Kidney epithelial cell (primary cell): ENCODE results near the gene STPG2. TPM values are rescaled to one million over a fixed set of nuclear protein-coding genes. Genes with fewer than 3 reads are reported as not detected.

ENCODE experiments used
- DNase-seq: peaks from one replicate; pipeline ENCODE4 v3.0.0-alpha.2; 2010; ENCODE audit warnings: low read depth
- H3K27me3 ChIP-seq: 2 replicates; pipeline ENCODE4 v1.6.0; 2011; ENCODE audit warnings: low read length; ENCODE audit not compliant: control insufficient read depth, insufficient read depth
- H3K36me3 ChIP-seq: 2 replicates; pipeline ENCODE4 v1.5.1; 2011; ENCODE audit warnings: low read length; ENCODE audit not compliant: control insufficient read depth, insufficient read depth
- H3K4me3 ChIP-seq: 2 replicates; pipeline ENCODE4 v1.5.1; 2011; ENCODE audit warnings: low read depth, mild to moderate bottlenecking, control low read depth, low read length
- CTCF ChIP-seq: IDR thresholded peaks from 2 replicates; pipeline ENCODE4 v1.5.1; 2011; ENCODE audit warnings: mild to moderate bottlenecking, moderate library complexity, low read length, control low read depth, inconsistent platforms; ENCODE audit not compliant: insufficient read depth, poor library complexity, severe bottlenecking
- total RNA-seq: library from RNA; depleted of rRNA; stranded (reverse); fragments of >200 nt; gene quantifications from 2 replicates; pipeline ENCODE4 v1.2.3, GENCODE V29; 2015

The STPG2 gene
- total RNA-seq, 1 donor from 2014 or later, result not detected

GRCh38 chr4:98110929-98111328 lies 32.3 kb downstream of the STPG2 start:
- DNase-seq, result no peak
- no peak overlapping the region for H3K4me3 ChIP-seq
- no peaks in the 10 kb centered on the region for H3K27me3 ChIP-seq
- no peak for TF ChIP-seq CTCF
- no peaks in the 10 kb centered on the region for H3K36me3 ChIP-seq

GRCh38 chr4:98110214-98110613 lies 33.1 kb downstream of the STPG2 start:
- Histone ChIP-seq H3K27me3 (no peaks in the 10 kb centered on the region), H3K36me3 (no peaks in the 10 kb centered on the region)
- DNase-seq, result no peak

GRCh38 chr4:98102660-98103059 lies 40.6 kb downstream of the STPG2 start:
- no peaks in the 10 kb centered on the region for H3K36me3 ChIP-seq
- H3K27me3 ChIP-seq, result no peaks in the 10 kb centered on the region
- H3K4me3 ChIP-seq, result no peak overlapping the region
- DNase-seq, result no peak
- TF ChIP-seq CTCF, result no peak

More at GRCh38 chr4:98110214-98110613, 33.1 kb downstream of the STPG2 start:
- TF ChIP-seq CTCF, result no peak
- no peak overlapping the region for H3K4me3 ChIP-seq

GRCh38 chr4:98101988-98102387 lies 41.3 kb downstream of the STPG2 start:
- Histone ChIP-seq H3K36me3 (no peaks in the 10 kb centered on the region), H3K4me3 (no peak overlapping the region), H3K27me3 (no peaks in the 10 kb centered on the region)
- no peak for DNase-seq
- TF ChIP-seq CTCF, result no peak

GRCh38 chr4:98098764-98099163 lies 44.5 kb downstream of the STPG2 start:
- Histone ChIP-seq H3K4me3 (no peak overlapping the region), H3K27me3 (no peaks in the 10 kb centered on the region), H3K36me3 (no peaks in the 10 kb centered on the region)
- no peak for TF ChIP-seq CTCF
- no peak for DNase-seq

GRCh38 chr4:98094118-98094517 lies 49.2 kb downstream of the STPG2 start:
- H3K36me3 ChIP-seq, result no peaks in the 10 kb centered on the region
- H3K27me3 ChIP-seq, result no peaks in the 10 kb centered on the region
- no peak for TF ChIP-seq CTCF
- H3K4me3 ChIP-seq, result no peak overlapping the region
- no peak for DNase-seq
